ENCODE measurements around the gene THAP11. TPM values are rescaled to one million over a fixed set of nuclear protein-coding genes. Genes with fewer than 3 reads are reported as not detected.

THAP11 gene
- total RNA-seq, 1 experiment from 2014 or later = 39.1 TPM

DNA sequence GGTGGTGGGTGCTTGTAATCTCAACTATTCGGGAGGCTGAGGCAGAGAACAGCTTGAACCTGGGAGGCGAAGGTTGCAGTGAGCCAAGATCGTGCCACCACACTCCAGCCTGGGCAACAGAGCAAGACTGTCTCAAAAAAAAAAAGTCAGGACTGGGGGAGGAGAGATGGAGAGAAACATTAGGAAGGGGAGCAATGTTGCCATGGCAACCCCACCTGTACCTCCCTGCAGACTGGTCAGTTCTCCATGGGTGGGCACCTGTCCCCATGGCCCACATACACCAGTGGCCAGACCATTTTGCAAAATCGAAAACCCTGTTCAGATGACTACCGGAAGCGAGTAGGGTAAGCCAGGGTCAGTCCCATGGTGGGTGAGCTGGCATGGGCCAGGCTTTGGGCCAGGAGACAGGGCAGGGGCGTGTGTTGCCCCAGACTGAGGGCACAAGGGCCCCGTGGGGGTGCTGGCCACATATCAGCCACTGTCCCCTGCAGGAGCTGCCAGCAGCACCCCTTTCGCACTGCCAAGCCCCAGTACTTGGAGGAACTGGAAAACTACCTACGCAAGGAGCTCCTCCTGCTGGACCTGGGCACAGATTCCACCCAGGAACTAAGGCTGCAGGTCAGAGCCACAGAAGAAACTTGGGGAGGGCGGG is 21.4 kb upstream of the THAP11 start:
- intact Hi-C loops (cut with micrococcal nuclease) = no loop called here
- Histone ChIP-seq H3K9ac (ENCODE audit: low read length) (no peak overlapping the region), H3K27me3 (ENCODE audit: low read length) (no peaks in the 10 kb centered on the region), H3K9me3 (ENCODE audit: low read length) (no peaks in the 10 kb centered on the region), H3K4me1 (ENCODE audit: insufficient read depth, low read length) (no peaks in the 10 kb centered on the region), H3K79me2 (ENCODE audit: low read length) (no peaks in the 10 kb centered on the region), H3K36me3 (ENCODE audit: low read depth, low read length) (no peaks in the 10 kb centered on the region; the same call in 1 of the 2 replicates), H3K4me2 (ENCODE audit: low read length) (no peak overlapping the region), H3K9me2 (replicated peaks; ENCODE audit: low read length) (no peaks in the 10 kb centered on the region), H3K27ac (ENCODE audit: low read length) (no peak overlapping the region), H2AFZ (ENCODE audit: low read length) (no peak overlapping the region), H4K20me1 (ENCODE audit: low read length) (no peaks in the 10 kb centered on the region), H3F3A (ENCODE audit: low read length, unreplicated experiment) (no peaks in the 10 kb centered on the region), H3K4me3 (ENCODE audit: low read length) (no peak overlapping the region)
- ChIA-PET POLR2A (ENCODE audit: unreplicated experiment) (no interaction called here), CTCF (no interaction called here)
- DNase-seq (no peak), ATAC-seq (no peak)
- TF ChIP-seq, protein P1, sequence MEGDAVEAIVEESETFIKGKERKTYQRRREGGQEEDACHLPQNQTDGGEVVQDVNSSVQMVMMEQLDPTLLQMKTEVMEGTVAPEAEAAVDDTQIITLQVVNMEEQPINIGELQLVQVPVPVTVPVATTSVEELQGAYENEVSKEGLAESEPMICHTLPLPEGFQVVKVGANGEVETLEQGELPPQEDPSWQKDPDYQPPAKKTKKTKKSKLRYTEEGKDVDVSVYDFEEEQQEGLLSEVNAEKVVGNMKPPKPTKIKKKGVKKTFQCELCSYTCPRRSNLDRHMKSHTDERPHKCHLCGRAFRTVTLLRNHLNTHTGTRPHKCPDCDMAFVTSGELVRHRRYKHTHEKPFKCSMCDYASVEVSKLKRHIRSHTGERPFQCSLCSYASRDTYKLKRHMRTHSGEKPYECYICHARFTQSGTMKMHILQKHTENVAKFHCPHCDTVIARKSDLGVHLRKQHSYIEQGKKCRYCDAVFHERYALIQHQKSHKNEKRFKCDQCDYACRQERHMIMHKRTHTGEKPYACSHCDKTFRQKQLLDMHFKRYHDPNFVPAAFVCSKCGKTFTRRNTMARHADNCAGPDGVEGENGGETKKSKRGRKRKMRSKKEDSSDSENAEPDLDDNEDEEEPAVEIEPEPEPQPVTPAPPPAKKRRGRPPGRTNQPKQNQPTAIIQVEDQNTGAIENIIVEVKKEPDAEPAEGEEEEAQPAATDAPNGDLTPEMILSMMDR (conservative IDR thresholded peaks at IDR 0.05; ENCODE audit: low read depth, low read length) = no peak
- TF ChIP-seq EZH2phosphoT487 (IDR thresholded peaks at IDR 0.05; ENCODE audit: borderline replicate concordance, low read length) = no peak
- BruUV-seq (replicated peaks) = no TSS peak

DNA sequence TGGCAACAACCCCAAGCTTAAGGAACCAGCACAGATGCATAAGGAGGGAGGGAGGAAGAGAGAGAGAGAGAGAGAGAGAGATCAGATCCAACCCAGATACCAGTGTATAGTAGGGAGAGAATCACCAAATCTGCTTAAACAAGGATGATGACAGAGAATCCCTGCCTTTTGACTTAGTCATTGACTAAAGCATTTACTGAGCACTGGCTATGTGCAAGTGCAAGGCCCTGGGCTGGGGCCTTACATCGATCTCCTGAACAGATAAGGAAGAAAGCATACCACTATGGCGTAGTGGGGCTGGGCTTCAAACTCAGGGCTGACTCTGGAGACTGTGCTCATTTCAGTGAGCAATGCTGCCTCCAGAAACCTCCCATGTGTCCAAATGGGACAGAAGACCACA is 19.6 kb upstream of the THAP11 start:
- Histone ChIP-seq H3K79me2 (ENCODE audit: low read length) (no peaks in the 10 kb centered on the region), H4K20me1 (ENCODE audit: low read length) (no peaks in the 10 kb centered on the region), H3K36me3 (ENCODE audit: low read depth, low read length) (no peaks in the 10 kb centered on the region), H3K9ac (ENCODE audit: low read length) (no peak overlapping the region), H2AFZ (ENCODE audit: low read length) (no peak overlapping the region), H3K9me2 (replicated peaks; ENCODE audit: low read length) (no peaks in the 10 kb centered on the region), H3K4me2 (ENCODE audit: low read length) (no peak overlapping the region), H3K27ac (ENCODE audit: low read length) (no peak overlapping the region), H3K4me1 (ENCODE audit: insufficient read depth, low read length) (no peaks in the 10 kb centered on the region), H3K27me3 (ENCODE audit: low read length) (no peaks in the 10 kb centered on the region), H3F3A (ENCODE audit: low read length, unreplicated experiment) (no peaks in the 10 kb centered on the region), H3K9me3 (ENCODE audit: low read length) (no peaks in the 10 kb centered on the region), H3K4me3 (ENCODE audit: low read length) (no peak overlapping the region)
- CTCF ChIA-PET = no interaction called here
- POLR2A ChIA-PET (ENCODE audit: unreplicated experiment) = no interaction called here
- TF ChIP-seq, protein P1 (conservative IDR thresholded peaks at IDR 0.05; ENCODE audit: low read depth, low read length) = no peak
- TF ChIP-seq EZH2 (IDR thresholded peaks at IDR 0.05; ENCODE audit: low read length, unreplicated experiment) (no peak), EZH2phosphoT487 (IDR thresholded peaks at IDR 0.05; ENCODE audit: borderline replicate concordance, low read length) (no peak)
- DNase-seq (no peak), ATAC-seq (no peak)
- BruUV-seq (replicated peaks) = no TSS peak
- intact Hi-C loops (cut with micrococcal nuclease) = no loop called here

DNA sequence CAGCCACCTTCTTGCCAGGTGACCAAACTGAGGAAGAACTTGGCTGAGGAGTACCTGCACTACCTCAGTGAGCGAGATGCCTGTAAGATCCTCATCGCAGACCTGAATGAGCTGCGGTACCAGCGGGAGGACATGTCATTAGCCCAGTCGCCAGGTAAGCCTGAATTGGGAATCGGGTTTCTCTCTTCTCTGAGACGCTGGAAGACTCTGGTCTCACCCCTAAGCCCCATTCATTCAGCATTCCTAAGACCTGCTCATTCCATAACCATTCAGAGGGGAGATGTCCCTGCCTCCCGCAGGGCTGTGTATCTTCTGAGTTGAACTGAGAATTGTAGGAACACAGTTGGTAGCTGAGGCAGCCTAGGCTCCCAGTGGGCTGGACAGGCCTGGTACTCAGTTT is 17.0 kb upstream of the THAP11 start:
- ChIA-PET POLR2A (ENCODE audit: unreplicated experiment) (interaction anchor here (0.6 kb wide), 1 partner anchor 9 kb away, joined by 5 read pairs; no protein-coding TSS in a partner anchor), CTCF (no interaction called here)
- no peak overlapping the region for H3K4me2 ChIP-seq (ENCODE audit: low read length)
- no peak overlapping the region for H3K9ac ChIP-seq (ENCODE audit: low read length)
- H4K20me1 ChIP-seq (ENCODE audit: low read length) = no peaks in the 10 kb centered on the region
- no TSS peak for BruUV-seq (replicated peaks)
- no peaks in the 10 kb centered on the region for H3K27me3 ChIP-seq (ENCODE audit: low read length)
- no peaks in the 10 kb centered on the region for H3K79me2 ChIP-seq (ENCODE audit: low read length)
- no peaks in the 10 kb centered on the region for H3F3A ChIP-seq (ENCODE audit: low read length, unreplicated experiment)
- TF ChIP-seq, protein P1 (conservative IDR thresholded peaks at IDR 0.05; ENCODE audit: low read depth, low read length) = no peak
- TF ChIP-seq EZH2 (IDR thresholded peaks at IDR 0.05; ENCODE audit: low read length, unreplicated experiment) = no peak
- no peak for TF ChIP-seq EZH2phosphoT487 (IDR thresholded peaks at IDR 0.05; ENCODE audit: borderline replicate concordance, low read length)
- no peak overlapping the region for H3K27ac ChIP-seq (ENCODE audit: low read length)
- DNase-seq = no peak
- no peaks in the 10 kb centered on the region for H3K9me3 ChIP-seq (ENCODE audit: low read length)
- ATAC-seq = no peak
- H3K36me3 ChIP-seq (ENCODE audit: low read depth, low read length) = no peaks in the 10 kb centered on the region
- no peak overlapping the region for H2AFZ ChIP-seq (ENCODE audit: low read length)
- intact Hi-C loops (cut with micrococcal nuclease) = no loop called here
- H3K9me2 ChIP-seq (replicated peaks; ENCODE audit: low read length) = no peaks in the 10 kb centered on the region
- H3K4me1 ChIP-seq (ENCODE audit: insufficient read depth, low read length) = no peaks in the 10 kb centered on the region
- H3K4me3 ChIP-seq (ENCODE audit: low read length) = no peak overlapping the region

Data from PC-3 (cell line).